ENCODE measurements around the gene MED26. TPM values are rescaled to one million over a fixed set of nuclear protein-coding genes. Genes with fewer than 3 reads are reported as not detected.

MED26 gene
- total and polyA plus RNA-seq, 2 experiments from 2014 or later, result 7.4 to 15.4 TPM

GRCh38 chr19:16676101-16676798, 48.2 kb upstream of the MED26 start:
- ATAC-seq, result no peak
- no peaks in the 10 kb centered on the region; the same call in 2 of the 3 replicates for H3K9me3 Mint-ChIP-seq

More at GRCh38 chr19:16676101-16676798, 48.2 kb upstream of the MED26 start:
- Histone ChIP-seq H3K4me2 (no peak overlapping the region), H2AFZ (no peak overlapping the region), H4K20me1 (replicated peaks; ENCODE audit: insufficient read depth) (peaks cover 6% of the 10 kb centered on the region; the same call in 1 of the 2 replicates), H3K9me2 (ENCODE audit: insufficient read depth) (no peaks in the 10 kb centered on the region), H3F3A (replicated peaks; ENCODE audit: low read depth) (no peaks in the 10 kb centered on the region), H3K27me3 (ENCODE audit: insufficient read depth) (no peaks in the 10 kb centered on the region), H3K27ac (ENCODE audit: low read depth) (no peak overlapping the region), H3K36me3 (ENCODE audit: insufficient read depth) (peaks cover 7% of the 10 kb centered on the region), H3K4me1 (ENCODE audit: insufficient read depth) (no peaks in the 10 kb centered on the region), H3K79me2 (replicated peaks; ENCODE audit: insufficient read depth) (no peaks in the 10 kb centered on the region), H3K4me3 (no peak overlapping the region)
- Mint-ChIP-seq H3K27me3 (ENCODE audit: insufficient read depth, low read depth, poor library complexity) (no peaks in the 10 kb centered on the region), H3K36me3 (ENCODE audit: low read depth) (peaks cover 16% of the 10 kb centered on the region), H3K4me3 (no peak overlapping the region), H3K4me1 (no peaks in the 10 kb centered on the region), H3K27ac (no peak overlapping the region)
- DNase-seq (ENCODE audit: low spot score), result no peak
- TF ChIP-seq STAT1 (IDR thresholded peaks at IDR 0.05; ENCODE audit: unreplicated experiment), result no peak
- TF ChIP-seq JUNB (IDR thresholded peaks at IDR 0.05; ENCODE audit: unreplicated experiment), result no peak
- no peak for TF ChIP-seq ZNF114 (CRISPR knock-in tag; IDR thresholded peaks at IDR 0.05)
- TF ChIP-seq, protein P1, sequence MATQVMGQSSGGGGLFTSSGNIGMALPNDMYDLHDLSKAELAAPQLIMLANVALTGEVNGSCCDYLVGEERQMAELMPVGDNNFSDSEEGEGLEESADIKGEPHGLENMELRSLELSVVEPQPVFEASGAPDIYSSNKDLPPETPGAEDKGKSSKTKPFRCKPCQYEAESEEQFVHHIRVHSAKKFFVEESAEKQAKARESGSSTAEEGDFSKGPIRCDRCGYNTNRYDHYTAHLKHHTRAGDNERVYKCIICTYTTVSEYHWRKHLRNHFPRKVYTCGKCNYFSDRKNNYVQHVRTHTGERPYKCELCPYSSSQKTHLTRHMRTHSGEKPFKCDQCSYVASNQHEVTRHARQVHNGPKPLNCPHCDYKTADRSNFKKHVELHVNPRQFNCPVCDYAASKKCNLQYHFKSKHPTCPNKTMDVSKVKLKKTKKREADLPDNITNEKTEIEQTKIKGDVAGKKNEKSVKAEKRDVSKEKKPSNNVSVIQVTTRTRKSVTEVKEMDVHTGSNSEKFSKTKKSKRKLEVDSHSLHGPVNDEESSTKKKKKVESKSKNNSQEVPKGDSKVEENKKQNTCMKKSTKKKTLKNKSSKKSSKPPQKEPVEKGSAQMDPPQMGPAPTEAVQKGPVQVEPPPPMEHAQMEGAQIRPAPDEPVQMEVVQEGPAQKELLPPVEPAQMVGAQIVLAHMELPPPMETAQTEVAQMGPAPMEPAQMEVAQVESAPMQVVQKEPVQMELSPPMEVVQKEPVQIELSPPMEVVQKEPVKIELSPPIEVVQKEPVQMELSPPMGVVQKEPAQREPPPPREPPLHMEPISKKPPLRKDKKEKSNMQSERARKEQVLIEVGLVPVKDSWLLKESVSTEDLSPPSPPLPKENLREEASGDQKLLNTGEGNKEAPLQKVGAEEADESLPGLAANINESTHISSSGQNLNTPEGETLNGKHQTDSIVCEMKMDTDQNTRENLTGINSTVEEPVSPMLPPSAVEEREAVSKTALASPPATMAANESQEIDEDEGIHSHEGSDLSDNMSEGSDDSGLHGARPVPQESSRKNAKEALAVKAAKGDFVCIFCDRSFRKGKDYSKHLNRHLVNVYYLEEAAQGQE (IDR thresholded peaks at IDR 0.05; ENCODE audit: unreplicated experiment), result no peak
- no peak for TF ChIP-seq ZNF462 (CRISPR knock-in tag; IDR thresholded peaks at IDR 0.05)
- TF ChIP-seq EZH2 (IDR thresholded peaks at IDR 0.05; ENCODE audit: low read depth, unreplicated experiment), result no peak
- no peak for TF ChIP-seq ZNF331 (CRISPR knock-in tag; IDR thresholded peaks at IDR 0.05; ENCODE audit: low read depth)
- no peak for TF ChIP-seq NANOG (IDR thresholded peaks at IDR 0.05; ENCODE audit: borderline replicate concordance)
- no peak for TF ChIP-seq CREB1 (CRISPR knock-in tag; IDR thresholded peaks at IDR 0.05; ENCODE audit: low read depth)
- no peak for TF ChIP-seq CTCF (conservative IDR thresholded peaks at IDR 0.05; ENCODE audit: low read depth in 2 of 2)
- TF ChIP-seq POLR2AphosphoS5 (IDR thresholded peaks at IDR 0.05; ENCODE audit: low read depth), result no peak
- TF ChIP-seq ETS1 (IDR thresholded peaks at IDR 0.05), result no peak
- no peak for TF ChIP-seq EZH2phosphoT487 (IDR thresholded peaks at IDR 0.05; ENCODE audit: unreplicated experiment)
